GM10266 (cell line): Measurements from ENCODE around the gene IFNLR1.
"Not testable (repeated sequence)": the region's sequence is repeated elsewhere in the genome, so short reads cannot be mapped to it uniquely, and the experiment has no call there.

Source experiments
- DNase-seq: peaks from one replicate; pipeline ENCODE4 v3.0.0; 2012; ENCODE audit errors: extremely low spot score
- CTCF ChIP-seq: IDR thresholded peaks from 2 replicates; pipeline ENCODE4 v1.5.1; 2012; ENCODE audit warnings: mild to moderate bottlenecking, low read depth; ENCODE audit not compliant: control insufficient read depth, insufficient read depth; ENCODE audit errors: missing control alignments

IFNLR1 gene

GRCh38 chr1:24212376-24212775 is 25.3 kb upstream of the IFNLR1 start:
- no peak for TF ChIP-seq CTCF
- no peak for DNase-seq

- no peak for DNase-seq
- TF ChIP-seq CTCF: no peak
These were observed 23.1 kb upstream of the IFNLR1 start for GRCh38 chr1:24210195-24210627.

- DNase-seq: no peak
- TF ChIP-seq CTCF: no peak
These were observed 22.0 kb upstream of the IFNLR1 start for GRCh38 chr1:24209097-24209496.

- no peak for TF ChIP-seq CTCF
These were observed 20.6 kb upstream of the IFNLR1 start for GRCh38 chr1:24207709-24208108.

GRCh38 chr1:24207395-24207687 is 20.3 kb upstream of the IFNLR1 start:
- not testable (repeated sequence) for DNase-seq

More at GRCh38 chr1:24207709-24208108, 20.6 kb upstream of the IFNLR1 start:
- DNase-seq: no peak

DNA sequence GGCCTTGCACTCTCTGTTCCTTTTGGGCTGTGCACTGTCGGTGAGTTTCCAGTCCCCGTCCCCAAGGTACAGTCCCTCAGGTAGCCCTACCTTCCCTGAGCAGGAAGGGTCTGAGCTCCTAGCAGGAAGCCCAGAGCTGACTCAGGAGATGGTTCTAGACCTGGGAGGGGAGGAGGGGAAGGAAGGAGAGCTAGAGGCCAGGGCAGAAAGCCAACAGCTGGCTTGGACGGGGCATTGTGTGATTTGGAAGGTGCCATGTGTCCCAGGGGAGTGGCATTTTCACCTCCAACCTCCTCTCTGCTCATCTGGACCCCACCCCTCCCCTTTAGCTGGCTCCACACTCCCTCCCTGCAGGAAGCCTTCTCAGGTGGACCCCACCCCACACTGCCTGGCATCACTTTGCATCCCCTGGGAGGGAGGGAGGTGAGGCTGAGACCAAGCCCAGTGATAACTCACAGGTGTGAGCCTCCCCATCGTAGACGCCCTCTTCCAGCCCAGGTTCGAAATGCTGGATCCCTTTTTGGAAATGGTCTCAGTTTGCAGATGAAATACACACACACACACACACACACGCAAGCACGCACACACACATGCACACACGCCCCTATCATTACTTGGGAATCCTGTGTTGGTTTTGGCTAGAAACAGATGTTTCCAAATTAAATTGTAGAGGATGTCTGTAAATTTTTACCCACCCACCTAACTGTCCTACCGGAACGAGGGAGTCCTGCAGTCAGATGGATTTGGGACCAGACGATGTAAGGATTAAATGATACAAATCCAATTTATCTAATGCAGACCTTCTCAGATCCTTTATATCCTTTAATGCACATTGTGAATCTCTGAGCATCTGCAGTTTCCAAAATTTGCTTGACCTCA is 19.7 kb upstream of the IFNLR1 start:
- no peak for TF ChIP-seq CTCF
- DNase-seq: no peak

- DNase-seq: no peak
- no peak for TF ChIP-seq CTCF
These were observed 19.0 kb upstream of the IFNLR1 start for GRCh38 chr1:24206083-24206464.
